MM.1S (cell line): Measurements from ENCODE around the gene CBLB.

ENCODE experiments used
- DNase-seq: peaks from one replicate; pipeline ENCODE4 v3.0.0-alpha.2; 2015
- H2AFZ ChIP-seq: fragments of 300-600 bp; sonication (generic); 2 replicates; pipeline ENCODE4 v1.6.0; 2016; ENCODE audit warnings: antibody characterized with exemption, low read length
- H3F3A ChIP-seq: fragments of 300-600 bp; sonication (generic); 2 replicates; pipeline ENCODE4 v1.6.1; 2016; ENCODE audit warnings: mild to moderate bottlenecking, antibody characterized with exemption, low read length, moderate library complexity, mixed read lengths; ENCODE audit not compliant: insufficient read depth
- H3K27ac ChIP-seq: fragments of 300-600 bp; sonication (generic); 2 replicates; pipeline ENCODE4 v1.5.1; 2016; ENCODE audit warnings: mild to moderate bottlenecking, low read length
- H3K27me3 ChIP-seq: fragments of 300-600 bp; sonication (generic); replicated peaks from 2 replicates; pipeline ENCODE4 v1.6.0; 2016; ENCODE audit warnings: low read length; ENCODE audit not compliant: insufficient read depth
- H3K36me3 ChIP-seq: fragments of 300-600 bp; sonication (generic); replicated peaks from 2 replicates; pipeline ENCODE4 v1.6.1; 2016; ENCODE audit warnings: mild to moderate bottlenecking, low read length, mixed read lengths; ENCODE audit not compliant: insufficient read depth
- H3K4me1 ChIP-seq: fragments of 300-600 bp; sonication (generic); 2 replicates; pipeline ENCODE4 v1.6.1; 2016; ENCODE audit warnings: low read length, mixed read lengths
- H3K4me2 ChIP-seq: fragments of 300-600 bp; sonication (generic); 2 replicates; pipeline ENCODE4 v1.6.0; 2016; ENCODE audit warnings: low read depth, low read length
- H3K4me3 ChIP-seq: fragments of 300-600 bp; sonication (generic); 2 replicates; pipeline ENCODE4 v1.5.1; 2016; ENCODE audit warnings: low read length, mixed read lengths
- H3K79me2 ChIP-seq: fragments of 300-600 bp; sonication (generic); 2 replicates; pipeline ENCODE4 v1.6.1; 2016; ENCODE audit warnings: mixed run types, low read length, mixed read lengths
- H3K9ac ChIP-seq: fragments of 300-600 bp; sonication (generic); 2 replicates; pipeline ENCODE4 v1.6.1; 2016; ENCODE audit warnings: low read length, mixed read lengths
- H3K9me2 ChIP-seq: fragments of 300-600 bp; sonication (generic); replicated peaks from 2 replicates; pipeline ENCODE4 v1.6.1; 2016; ENCODE audit warnings: mild to moderate bottlenecking, low read length, mixed read lengths; ENCODE audit not compliant: insufficient read depth
- H3K9me3 ChIP-seq: fragments of 300-600 bp; sonication (generic); replicated peaks from 2 replicates; pipeline ENCODE4 v1.6.1; 2016; ENCODE audit warnings: mild to moderate bottlenecking, low read length, mixed read lengths; ENCODE audit not compliant: insufficient read depth
- H4K20me1 ChIP-seq: fragments of 300-600 bp; sonication (generic); 2 replicates; pipeline ENCODE4 v1.6.1; 2016; ENCODE audit warnings: mild to moderate bottlenecking, low read length, moderate library complexity, mixed read lengths; ENCODE audit not compliant: insufficient read depth
- CTCF ChIP-seq: fragments of 300-600 bp; sonication (generic); IDR thresholded peaks from 2 replicates; pipeline ENCODE4 v1.5.1; 2016; ENCODE audit warnings: antibody characterized with exemption, low read length, mixed read lengths
- EZH2 ChIP-seq: fragments of 300-600 bp; sonication (generic); optimal IDR thresholded peaks from 2 replicates; pipeline ENCODE3; 2017; ENCODE audit warnings: low read depth, mild to moderate bottlenecking, antibody characterized with exemption, low read length, mixed read lengths
- EZH2phosphoT487 ChIP-seq: fragments of 300-600 bp; sonication (generic); IDR thresholded peaks from 2 replicates; pipeline ENCODE4 v1.6.1; 2018; ENCODE audit warnings: antibody characterized with exemption, low read length

CBLB gene

GRCh38 chr3:105869861-105870755 lies 1.3 kb upstream of the CBLB start:
- Histone ChIP-seq H3K9me2 (no peaks in the 10 kb centered on the region), H2AFZ (peak overlapping the region; percentile 88), H3F3A (peaks cover 14% of the 10 kb centered on the region), H3K9ac (no peak overlapping the region), H3K27ac (no peak overlapping the region), H3K4me2 (peak overlapping the region; percentile 80), H3K4me1 (peaks cover 24% of the 10 kb centered on the region), H3K9me3 (no peaks in the 10 kb centered on the region), H3K27me3 (peaks cover 25% of the 10 kb centered on the region), H4K20me1 (0 out of 2 replicates have a peak, but pooled peaks cover 4% of the 10 kb centered on the region), H3K79me2 (no peaks in the 10 kb centered on the region), H3K36me3 (no peaks in the 10 kb centered on the region), H3K4me3 (peak overlapping the region; percentile 89)
- TF ChIP-seq EZH2 (no peak), EZH2phosphoT487 (no peak)
- DNase-seq = no peak

GRCh38 chr3:105869531-105869833 lies 670 bp upstream of the CBLB start:
- peak overlapping the region; percentile 80 for H3K4me2 ChIP-seq
- H3K4me1 ChIP-seq = peaks cover 24% of the 10 kb centered on the region
- H3K9me2 ChIP-seq = no peaks in the 10 kb centered on the region
- peak overlapping the region; percentile 89 for H3K4me3 ChIP-seq
- TF ChIP-seq EZH2phosphoT487 (no peak), EZH2 (no peak), CTCF (no peak)
- no peaks in the 10 kb centered on the region for H3K9me3 ChIP-seq
- DNase-seq = no peak
- H3F3A ChIP-seq = peaks cover 14% of the 10 kb centered on the region
- peaks cover 31% of the 10 kb centered on the region for H3K27me3 ChIP-seq
- no peaks in the 10 kb centered on the region for H3K36me3 ChIP-seq
- H3K79me2 ChIP-seq = no peaks in the 10 kb centered on the region
- H4K20me1 ChIP-seq = 0 out of 2 replicates have a peak, but pooled peaks cover 4% of the 10 kb centered on the region
- 0 out of 2 replicates have a peak overlapping the region, but pooled peaks have one; percentile 5 for H3K9ac ChIP-seq
- H3K27ac ChIP-seq = no peak overlapping the region
- peak overlapping the region; percentile 88 for H2AFZ ChIP-seq

GRCh38 chr3:105868431-105868741 lies 426 bp downstream of the CBLB start:
- peak overlapping the region; percentile 80 for H3K4me2 ChIP-seq
- H3K27me3 ChIP-seq = peaks cover 40% of the 10 kb centered on the region
- H3K9me3 ChIP-seq = no peaks in the 10 kb centered on the region
- DNase-seq = no peak
- H3K36me3 ChIP-seq = no peaks in the 10 kb centered on the region
- peak overlapping the region; percentile 89 for H3K4me3 ChIP-seq
- H2AFZ ChIP-seq = peak overlapping the region; percentile 87
- no peaks in the 10 kb centered on the region for H3K79me2 ChIP-seq
- H3K9me2 ChIP-seq = no peaks in the 10 kb centered on the region
- peaks cover 14% of the 10 kb centered on the region for H3F3A ChIP-seq
- H3K27ac ChIP-seq = no peak overlapping the region
- TF ChIP-seq EZH2 = no peak
- no peak for TF ChIP-seq CTCF
- H3K4me1 ChIP-seq = peaks cover 24% of the 10 kb centered on the region
- H3K9ac ChIP-seq = peak overlapping the region; percentile 34; the same call in 1 of the 2 replicates
- H4K20me1 ChIP-seq = 0 out of 2 replicates have a peak, but pooled peaks cover 4% of the 10 kb centered on the region
